GM12801 (cell line): Measurements from ENCODE around the gene SLC22A23.

Experiments used
- CTCF ChIP-seq: IDR thresholded peaks from one replicate; pipeline ENCODE4 v1.5.1; 2011; ENCODE audit warnings: control low read depth; ENCODE audit not compliant: insufficient read length; ENCODE audit errors: extremely low read depth

The SLC22A23 gene

DNA sequence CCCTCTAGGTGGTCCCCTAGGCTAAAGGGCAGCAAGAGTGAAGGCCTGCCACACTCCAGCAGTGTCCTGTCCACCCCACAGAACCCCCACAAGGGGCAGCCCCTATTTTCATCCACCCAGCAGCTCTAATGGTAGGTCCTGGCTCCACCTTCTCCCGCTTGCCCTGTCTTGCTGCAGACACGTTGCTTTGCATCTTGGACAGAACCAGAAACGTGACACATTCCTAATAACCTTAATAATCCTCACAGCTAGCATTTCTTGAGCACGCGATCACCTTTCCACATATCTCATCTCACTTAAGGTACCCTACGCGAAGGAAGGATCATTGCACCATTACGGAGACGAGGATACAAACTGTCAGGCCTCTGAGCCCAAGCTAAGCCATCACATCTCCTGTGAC, 11.7 kb upstream of the SLC22A23 start:
- TF ChIP-seq CTCF = no peak

DNA sequence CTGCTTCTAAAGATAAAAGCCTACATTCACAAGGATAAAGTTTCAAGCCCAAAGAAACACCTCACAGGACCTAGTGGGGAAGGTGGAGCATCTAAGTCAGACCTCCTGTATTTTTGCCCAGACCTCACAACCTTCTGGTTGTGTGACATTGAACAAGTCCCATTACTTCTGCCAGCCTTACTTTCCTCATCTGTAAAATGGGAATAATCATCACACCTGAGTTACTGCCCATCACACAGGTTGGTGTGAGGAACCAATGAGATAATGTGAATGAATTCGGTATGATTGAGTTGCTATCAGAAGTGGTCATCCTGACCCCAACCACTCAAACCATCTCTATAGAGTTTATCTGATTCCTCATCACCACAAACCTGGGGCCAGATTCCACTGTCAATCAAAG, 11.1 kb upstream of the SLC22A23 start:
- no peak for TF ChIP-seq CTCF

GRCh38 chr6:3466488-3467219, 9.8 kb upstream of the SLC22A23 start:
- TF ChIP-seq CTCF = no peak

DNA sequence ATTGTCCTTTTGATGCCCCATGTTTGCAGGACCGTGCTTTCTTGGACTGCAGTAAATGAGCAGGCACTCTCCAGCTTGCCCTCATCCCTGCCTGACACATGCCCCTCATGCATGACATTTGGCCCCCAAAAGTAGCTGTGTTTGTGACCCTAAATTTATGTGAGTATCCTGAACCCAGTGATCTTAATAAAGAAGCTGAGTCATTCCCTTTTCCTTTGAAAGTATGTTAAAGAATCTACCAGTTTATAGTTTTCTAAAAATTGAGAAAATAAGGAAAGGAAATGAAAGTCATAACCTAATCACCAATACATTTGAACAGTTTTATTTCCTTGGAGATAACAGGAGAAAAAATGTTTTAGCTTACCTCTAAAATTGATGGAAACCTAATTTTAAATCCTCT, 3.4 kb upstream of the SLC22A23 start:
- no peak for TF ChIP-seq CTCF

GRCh38 chr6:3458706-3459421, 2.0 kb upstream of the SLC22A23 start:
- no peak for TF ChIP-seq CTCF

DNA sequence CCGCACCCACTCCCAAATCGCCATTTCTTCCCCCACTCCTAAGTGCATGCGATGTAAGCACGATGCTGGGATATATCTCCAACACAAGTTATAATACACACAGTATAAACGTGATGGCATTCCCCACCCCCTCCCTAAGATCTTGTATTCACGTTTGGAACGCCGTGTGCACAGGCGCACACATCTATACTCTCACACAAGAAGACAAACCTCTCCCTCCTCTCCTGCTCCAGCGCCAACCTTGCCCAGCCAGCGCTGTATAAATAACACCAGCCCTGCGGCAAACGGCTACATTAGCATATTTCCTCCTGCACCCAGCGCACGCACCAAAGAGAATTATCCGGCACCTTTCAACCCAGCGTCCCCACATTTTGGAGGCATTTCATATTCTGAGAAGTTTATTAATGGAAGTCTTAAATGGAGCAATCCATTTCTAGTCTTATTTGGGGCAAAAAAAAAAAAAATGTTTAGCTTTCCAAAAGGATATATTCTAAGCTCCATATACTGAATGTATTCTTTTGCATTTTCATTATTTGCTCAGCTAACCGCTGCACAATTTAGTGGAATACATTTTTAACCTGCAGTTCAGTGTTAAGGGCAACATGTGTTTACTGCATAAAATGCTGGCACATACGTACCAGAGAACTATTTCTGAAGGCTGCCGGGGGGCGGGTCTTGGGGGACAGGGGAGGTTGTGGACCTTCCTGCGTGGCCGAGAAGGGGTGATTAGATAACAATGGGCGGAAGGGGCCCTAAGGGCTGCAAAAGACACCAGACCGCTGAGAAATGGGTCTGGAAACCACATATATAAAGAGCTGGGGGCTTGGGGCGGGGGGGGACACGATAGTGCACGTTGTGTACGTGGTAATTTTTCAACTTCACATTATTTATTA, 1.1 kb upstream of the SLC22A23 start:
- no peak for TF ChIP-seq CTCF

DNA sequence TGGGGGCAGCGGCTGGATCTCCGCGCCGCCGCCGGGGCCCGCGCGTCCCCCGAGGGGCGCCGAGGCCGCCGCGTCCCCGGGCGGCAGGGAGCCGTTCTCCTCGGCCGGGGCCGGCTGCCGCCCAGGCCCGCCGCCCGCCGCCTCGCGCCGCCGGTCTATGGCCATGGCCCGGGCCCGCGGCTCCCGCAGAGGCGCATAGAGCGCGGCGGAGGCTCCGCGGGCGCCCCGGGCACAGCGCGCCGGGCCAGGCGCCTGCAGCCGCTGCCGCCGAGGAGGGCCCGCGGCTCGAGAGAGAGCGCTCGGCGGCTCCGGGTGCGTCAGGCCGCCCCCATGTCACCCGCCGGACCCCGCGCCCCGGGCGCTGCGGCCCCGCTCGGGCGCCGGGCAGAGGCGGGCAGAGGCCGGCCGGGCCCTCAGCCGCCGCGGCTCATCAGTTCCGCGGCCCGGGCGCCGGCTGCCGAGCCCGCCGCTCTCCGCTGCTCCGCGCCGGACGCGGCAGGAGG, 404 bp downstream of the SLC22A23 start:
- TF ChIP-seq CTCF = no peak
